GM23338 (cell line): ENCODE data around the gene KLK10. TPM values are rescaled to one million over a fixed set of nuclear protein-coding genes. Genes with fewer than 3 reads are reported as not detected.

ENCODE experiments used
- ATAC-seq: fragments of 200-7000 bp; cut with Tn5 transposase; 3 replicates; pipeline ENCODE4 v1.9.1; 2020
- DNase-seq: peaks from one replicate; pipeline ENCODE4 v3.0.0-alpha.2; 2015; ENCODE audit warnings: low spot score
- H2AFZ ChIP-seq: fragments of 200-600 bp; sonication (generic); 2 replicates; pipeline ENCODE4 v1.8.0; 2016; ENCODE audit warnings: antibody characterized with exemption, mild to moderate bottlenecking, moderate library complexity
- H3F3A ChIP-seq: fragments of 200-600 bp; sonication (generic); replicated peaks from 2 replicates; pipeline ENCODE4 v1.8.0; 2017; ENCODE audit warnings: antibody characterized with exemption, mixed run types, low read depth
- H3K27ac ChIP-seq: fragments of 200-600 bp; sonication (generic); 2 replicates; pipeline ENCODE4 v1.6.1; 2016; ENCODE audit warnings: low read depth
- H3K27me3 ChIP-seq: fragments of 200-600 bp; sonication (generic); 2 replicates; pipeline ENCODE4 v1.8.0; 2016; ENCODE audit warnings: mild to moderate bottlenecking, mixed run types, moderate library complexity; ENCODE audit not compliant: insufficient read depth
- H3K36me3 ChIP-seq: fragments of 200-600 bp; sonication (generic); 2 replicates; pipeline ENCODE4 v1.8.0; 2016; ENCODE audit warnings: mild to moderate bottlenecking; ENCODE audit not compliant: insufficient read depth
- H3K4me1 ChIP-seq: fragments of 200-600 bp; sonication (generic); 2 replicates; pipeline ENCODE4 v1.8.0; 2016; ENCODE audit warnings: mild to moderate bottlenecking, moderate library complexity; ENCODE audit not compliant: insufficient read depth
- H3K4me2 ChIP-seq: fragments of 200-600 bp; sonication (generic); 2 replicates; pipeline ENCODE4 v1.7.1; 2017; ENCODE audit warnings: mixed run types
- H3K4me3 ChIP-seq: fragments of 200-600 bp; sonication (generic); 2 replicates; pipeline ENCODE4 v1.6.1; 2016; ENCODE audit warnings: mixed run types
- H3K79me2 ChIP-seq: fragments of 200-600 bp; sonication (generic); replicated peaks from 2 replicates; pipeline ENCODE4 v1.8.0; 2017; ENCODE audit warnings: mild to moderate bottlenecking; ENCODE audit not compliant: insufficient read depth
- H3K9me2 ChIP-seq: fragments of 200-600 bp; sonication (generic); 2 replicates; pipeline ENCODE4 v1.8.0; 2017; ENCODE audit not compliant: insufficient read depth
- H4K20me1 ChIP-seq: fragments of 200-600 bp; sonication (generic); replicated peaks from 2 replicates; pipeline ENCODE4 v1.8.0; 2017; ENCODE audit warnings: mild to moderate bottlenecking; ENCODE audit not compliant: insufficient read depth
- H3K27ac Mint-ChIP-seq: 2 replicates; pipeline ENCODE4 v1.8.0; 2020; ENCODE audit warnings: inconsistent platforms, mild to moderate bottlenecking, moderate library complexity, mixed read lengths
- H3K27me3 Mint-ChIP-seq: 3 replicates; pipeline ENCODE4 v1.8.0; 2022; ENCODE audit warnings: low read depth, mild to moderate bottlenecking, moderate library complexity, mixed read lengths, inconsistent platforms; ENCODE audit not compliant: insufficient read depth, poor library complexity
- H3K36me3 Mint-ChIP-seq: 3 replicates; pipeline ENCODE4 v1.8.0; 2021; ENCODE audit warnings: low read depth, mild to moderate bottlenecking, inconsistent platforms, moderate library complexity, mixed read lengths
- H3K4me1 Mint-ChIP-seq: 3 replicates; pipeline ENCODE4 v1.8.0; 2020; ENCODE audit warnings: mild to moderate bottlenecking, inconsistent platforms, mixed read lengths
- H3K4me3 Mint-ChIP-seq: 3 replicates; pipeline ENCODE4 v1.8.0; 2021; ENCODE audit warnings: moderate library complexity, mild to moderate bottlenecking, inconsistent platforms, mixed read lengths
- H3K9me3 Mint-ChIP-seq: 3 replicates; pipeline ENCODE4 v1.8.0; 2020; ENCODE audit warnings: moderate library complexity, mild to moderate bottlenecking, inconsistent platforms, mixed read lengths
- JUNB ChIP-seq: IDR thresholded peaks from one replicate; pipeline ENCODE4 v1.6.1; 2016; ENCODE audit warnings: antibody characterized with exemption; ENCODE audit not compliant: unreplicated experiment
- POLR2AphosphoS5 ChIP-seq: IDR thresholded peaks from 2 replicates; pipeline ENCODE4 v1.6.1; 2016; ENCODE audit warnings: antibody characterized with exemption, low read depth
- STAT1 ChIP-seq: IDR thresholded peaks from one replicate; pipeline ENCODE4 v1.6.1; 2016; ENCODE audit warnings: antibody characterized with exemption; ENCODE audit not compliant: unreplicated experiment
- ZNF114 ChIP-seq: fragments of 250-450 bp; sonication (Bioruptor Pico); IDR thresholded peaks from 2 replicates; pipeline ENCODE4 v1.5.0; 2020; ENCODE audit warnings: mild to moderate bottlenecking, moderate library complexity
- polyA plus RNA-seq: library from polyadenylated mRNA; unstranded; fragments of >200 nt; fragmentation: Nextera tagmentation; extraction: Ambion mirVana; gene quantifications from 2 replicates; pipeline ENCODE4 v1.2.1, GENCODE V29; 2016
- total RNA-seq: library from RNA; depleted of rRNA; stranded (reverse); fragments of >200 nt; shearing (Covaris generic); gene quantifications from 2 replicates; pipeline ENCODE4 v1.2.3, GENCODE V29; 2014
- TF ChIP-seq, protein P1 (sequence below), 2 experiments: fragments of 200-600 bp in 1 of 2; sonication (generic) in 1 of 2; conservative IDR thresholded peaks; 2 replicates each; pipeline versions ENCODE4 v1.5.1 to v1.6.1; 2016 to 2017; ENCODE audit warnings: antibody characterized with exemption in 2 of 2, low read depth in 2 of 2, mild to moderate bottlenecking in 2 of 2, moderate library complexity in 1 of 2
- TF ChIP-seq, protein P2 (sequence below): IDR thresholded peaks from 2 replicates; pipeline ENCODE4 v1.6.1; 2016; ENCODE audit warnings: antibody characterized with exemption
- TF ChIP-seq, protein P3 (sequence below): IDR thresholded peaks from one replicate; pipeline ENCODE4 v1.6.1; 2018; ENCODE audit warnings: antibody characterized with exemption; ENCODE audit not compliant: unreplicated experiment

Gene KLK10
- total and polyA plus RNA-seq, 2 experiments from 2014 or later: 6.1 to 6.6 TPM

DNA sequence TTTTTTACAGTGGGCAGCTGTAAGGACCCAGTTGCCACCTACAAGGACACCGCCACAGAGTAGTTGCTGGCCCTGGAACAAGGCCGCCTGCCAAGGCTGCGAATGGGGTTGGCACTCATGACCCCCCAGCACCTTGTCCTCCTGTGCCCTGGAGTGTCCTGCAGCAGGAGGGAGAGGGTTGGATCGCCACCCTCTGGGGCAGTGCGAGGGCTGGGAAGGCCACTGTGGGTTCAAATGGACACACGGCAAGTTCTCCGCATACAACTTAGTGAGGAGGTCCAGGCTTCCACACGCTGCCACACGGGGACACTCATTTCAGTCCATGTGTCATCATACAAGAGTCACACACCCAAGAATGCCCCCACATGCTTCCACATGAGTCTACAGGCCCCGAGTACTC is 19.1 kb downstream of the KLK10 start:
- Mint-ChIP-seq H3K27ac (no peak overlapping the region), H3K4me3 (0 out of 3 replicates have a peak overlapping the region, but pooled peaks have one; percentile 17), H3K36me3 (no peaks in the 10 kb centered on the region), H3K9me3 (no peaks in the 10 kb centered on the region; the same call in 1 of the 3 replicates), H3K4me1 (peaks cover 19% of the 10 kb centered on the region), H3K27me3 (peaks cover 28% of the 10 kb centered on the region)
- no peaks in the 10 kb centered on the region for H3K9me2 ChIP-seq
- H3K79me2 ChIP-seq: no peaks in the 10 kb centered on the region
- no peak overlapping the region for H3K27ac ChIP-seq
- H3F3A ChIP-seq: no peaks in the 10 kb centered on the region
- H3K27me3 ChIP-seq: no peaks in the 10 kb centered on the region
- H3K4me3 ChIP-seq: peak overlapping the region; percentile 41
- H3K36me3 ChIP-seq: no peaks in the 10 kb centered on the region
- no peak for ATAC-seq
- TF ChIP-seq, protein P1, sequence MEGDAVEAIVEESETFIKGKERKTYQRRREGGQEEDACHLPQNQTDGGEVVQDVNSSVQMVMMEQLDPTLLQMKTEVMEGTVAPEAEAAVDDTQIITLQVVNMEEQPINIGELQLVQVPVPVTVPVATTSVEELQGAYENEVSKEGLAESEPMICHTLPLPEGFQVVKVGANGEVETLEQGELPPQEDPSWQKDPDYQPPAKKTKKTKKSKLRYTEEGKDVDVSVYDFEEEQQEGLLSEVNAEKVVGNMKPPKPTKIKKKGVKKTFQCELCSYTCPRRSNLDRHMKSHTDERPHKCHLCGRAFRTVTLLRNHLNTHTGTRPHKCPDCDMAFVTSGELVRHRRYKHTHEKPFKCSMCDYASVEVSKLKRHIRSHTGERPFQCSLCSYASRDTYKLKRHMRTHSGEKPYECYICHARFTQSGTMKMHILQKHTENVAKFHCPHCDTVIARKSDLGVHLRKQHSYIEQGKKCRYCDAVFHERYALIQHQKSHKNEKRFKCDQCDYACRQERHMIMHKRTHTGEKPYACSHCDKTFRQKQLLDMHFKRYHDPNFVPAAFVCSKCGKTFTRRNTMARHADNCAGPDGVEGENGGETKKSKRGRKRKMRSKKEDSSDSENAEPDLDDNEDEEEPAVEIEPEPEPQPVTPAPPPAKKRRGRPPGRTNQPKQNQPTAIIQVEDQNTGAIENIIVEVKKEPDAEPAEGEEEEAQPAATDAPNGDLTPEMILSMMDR (conservative IDR thresholded peaks at IDR 0.05; ENCODE audit: low read depth in 2 of 2): no peak
- TF ChIP-seq, protein P2, sequence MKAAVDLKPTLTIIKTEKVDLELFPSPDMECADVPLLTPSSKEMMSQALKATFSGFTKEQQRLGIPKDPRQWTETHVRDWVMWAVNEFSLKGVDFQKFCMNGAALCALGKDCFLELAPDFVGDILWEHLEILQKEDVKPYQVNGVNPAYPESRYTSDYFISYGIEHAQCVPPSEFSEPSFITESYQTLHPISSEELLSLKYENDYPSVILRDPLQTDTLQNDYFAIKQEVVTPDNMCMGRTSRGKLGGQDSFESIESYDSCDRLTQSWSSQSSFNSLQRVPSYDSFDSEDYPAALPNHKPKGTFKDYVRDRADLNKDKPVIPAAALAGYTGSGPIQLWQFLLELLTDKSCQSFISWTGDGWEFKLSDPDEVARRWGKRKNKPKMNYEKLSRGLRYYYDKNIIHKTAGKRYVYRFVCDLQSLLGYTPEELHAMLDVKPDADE: no peak
- TF ChIP-seq, protein P3, sequence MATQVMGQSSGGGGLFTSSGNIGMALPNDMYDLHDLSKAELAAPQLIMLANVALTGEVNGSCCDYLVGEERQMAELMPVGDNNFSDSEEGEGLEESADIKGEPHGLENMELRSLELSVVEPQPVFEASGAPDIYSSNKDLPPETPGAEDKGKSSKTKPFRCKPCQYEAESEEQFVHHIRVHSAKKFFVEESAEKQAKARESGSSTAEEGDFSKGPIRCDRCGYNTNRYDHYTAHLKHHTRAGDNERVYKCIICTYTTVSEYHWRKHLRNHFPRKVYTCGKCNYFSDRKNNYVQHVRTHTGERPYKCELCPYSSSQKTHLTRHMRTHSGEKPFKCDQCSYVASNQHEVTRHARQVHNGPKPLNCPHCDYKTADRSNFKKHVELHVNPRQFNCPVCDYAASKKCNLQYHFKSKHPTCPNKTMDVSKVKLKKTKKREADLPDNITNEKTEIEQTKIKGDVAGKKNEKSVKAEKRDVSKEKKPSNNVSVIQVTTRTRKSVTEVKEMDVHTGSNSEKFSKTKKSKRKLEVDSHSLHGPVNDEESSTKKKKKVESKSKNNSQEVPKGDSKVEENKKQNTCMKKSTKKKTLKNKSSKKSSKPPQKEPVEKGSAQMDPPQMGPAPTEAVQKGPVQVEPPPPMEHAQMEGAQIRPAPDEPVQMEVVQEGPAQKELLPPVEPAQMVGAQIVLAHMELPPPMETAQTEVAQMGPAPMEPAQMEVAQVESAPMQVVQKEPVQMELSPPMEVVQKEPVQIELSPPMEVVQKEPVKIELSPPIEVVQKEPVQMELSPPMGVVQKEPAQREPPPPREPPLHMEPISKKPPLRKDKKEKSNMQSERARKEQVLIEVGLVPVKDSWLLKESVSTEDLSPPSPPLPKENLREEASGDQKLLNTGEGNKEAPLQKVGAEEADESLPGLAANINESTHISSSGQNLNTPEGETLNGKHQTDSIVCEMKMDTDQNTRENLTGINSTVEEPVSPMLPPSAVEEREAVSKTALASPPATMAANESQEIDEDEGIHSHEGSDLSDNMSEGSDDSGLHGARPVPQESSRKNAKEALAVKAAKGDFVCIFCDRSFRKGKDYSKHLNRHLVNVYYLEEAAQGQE: no peak
- TF ChIP-seq ZNF114: no peak
- no peak for TF ChIP-seq STAT1
- no peak for TF ChIP-seq POLR2AphosphoS5
- peaks cover 17% of the 10 kb centered on the region for H3K4me1 ChIP-seq
- DNase-seq: no peak
- peak overlapping the region; percentile 93; the same call in 1 of the 2 replicates for H2AFZ ChIP-seq
- H3K4me2 ChIP-seq: peak overlapping the region; percentile 72; the same call in 1 of the 2 replicates
- H4K20me1 ChIP-seq: no peaks in the 10 kb centered on the region

DNA sequence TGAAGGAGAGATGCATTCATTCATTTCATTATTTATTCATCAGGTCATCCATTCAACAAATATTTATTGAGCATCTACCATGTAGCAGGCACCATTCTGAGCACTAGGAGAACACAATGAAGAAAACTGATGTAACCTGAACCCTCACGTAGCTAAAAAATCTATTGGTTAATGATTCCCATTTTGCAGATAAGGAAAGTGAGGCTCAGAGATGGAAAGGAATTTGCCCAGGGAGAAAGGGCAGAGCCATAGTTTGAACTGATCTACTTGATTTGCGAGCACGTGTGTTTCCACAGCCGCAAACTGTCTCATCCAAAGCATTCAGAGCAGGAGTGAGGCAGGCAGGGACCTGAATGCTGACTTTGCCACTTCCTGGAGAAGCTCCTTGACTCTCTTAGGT is 20.8 kb downstream of the KLK10 start:
- H3K27ac Mint-ChIP-seq: no peak overlapping the region

More for the DNA sequence above, 20.8 kb downstream of the KLK10 start:
- H3K36me3 ChIP-seq: no peaks in the 10 kb centered on the region
- H2AFZ ChIP-seq: no peak overlapping the region
- H4K20me1 ChIP-seq: no peaks in the 10 kb centered on the region
- H3K27me3 ChIP-seq: no peaks in the 10 kb centered on the region
- no peak overlapping the region for H3K4me3 ChIP-seq
- Mint-ChIP-seq H3K9me3 (peaks cover 7% of the 10 kb centered on the region), H3K36me3 (no peaks in the 10 kb centered on the region), H3K4me3 (no peak overlapping the region), H3K27me3 (peaks cover 28% of the 10 kb centered on the region), H3K4me1 (peaks cover 19% of the 10 kb centered on the region)
- DNase-seq (no peak), ATAC-seq (no peak)
- H3K4me2 ChIP-seq: no peak overlapping the region
- H3K9me2 ChIP-seq: no peaks in the 10 kb centered on the region
- TF ChIP-seq ZNF114 (no peak), JUNB (no peak)
- TF ChIP-seq, protein P1 (conservative IDR thresholded peaks at IDR 0.05; ENCODE audit: low read depth in 2 of 2): no peak
- peaks cover 17% of the 10 kb centered on the region for H3K4me1 ChIP-seq
- no peaks in the 10 kb centered on the region for H3K79me2 ChIP-seq
- no peaks in the 10 kb centered on the region for H3F3A ChIP-seq
- no peak overlapping the region for H3K27ac ChIP-seq
